ENCODE measurements around the gene TP73.

Gene TP73

GRCh38 chr1:3656450-3657095 lies 4.3 kb downstream of the TP73 start:
- DNase-seq = no peak

- DNase-seq = no peak
Observed at GRCh38 chr1:3657096-3657475, 4.8 kb downstream of the TP73 start.

- no peak for DNase-seq
Observed at GRCh38 chr1:3657578-3658230, 5.4 kb downstream of the TP73 start.

GRCh38 chr1:3658231-3658615 lies 5.9 kb downstream of the TP73 start:
- DNase-seq = no peak

- DNase-seq = no peak
Observed at GRCh38 chr1:3659093-3659492, 6.8 kb downstream of the TP73 start.

- DNase-seq = no peak
Observed at GRCh38 chr1:3660704-3661103, 8.4 kb downstream of the TP73 start.

GRCh38 chr1:3661631-3662030 lies 9.3 kb downstream of the TP73 start:
- DNase-seq = no peak

- DNase-seq = no peak
Observed at GRCh38 chr1:3662080-3662671, 9.9 kb downstream of the TP73 start.

- no peak for DNase-seq
Observed at GRCh38 chr1:3663999-3664699, 11.8 kb downstream of the TP73 start.

- no peak for DNase-seq
Observed at GRCh38 chr1:3664700-3665375, 12.5 kb downstream of the TP73 start.

GRCh38 chr1:3668148-3668547 lies 15.8 kb downstream of the TP73 start:
- DNase-seq = no peak

GRCh38 chr1:3668585-3669300 lies 16.4 kb downstream of the TP73 start:
- no peak for DNase-seq

- DNase-seq = no peak
Observed at GRCh38 chr1:3669421-3669821, 17.1 kb downstream of the TP73 start.

GRCh38 chr1:3669971-3670431 lies 17.7 kb downstream of the TP73 start:
- DNase-seq = no peak

GRCh38 chr1:3670823-3671265 lies 18.5 kb downstream of the TP73 start:
- no peak for DNase-seq

GRCh38 chr1:3671371-3672180 lies 19.3 kb downstream of the TP73 start:
- no peak for DNase-seq

GRCh38 chr1:3672231-3672970 lies 20.1 kb downstream of the TP73 start:
- no peak for DNase-seq

- DNase-seq = no peak
Observed at GRCh38 chr1:3672971-3673361, 20.6 kb downstream of the TP73 start.

GRCh38 chr1:3673381-3674099 lies 21.2 kb downstream of the TP73 start:
- DNase-seq = no peak

Data from NCI-H1436 treated with DMSO at 0.1 percent for 48 hours (cell line).